ENCODE results near the gene CDK19. TPM values are rescaled to one million over a fixed set of nuclear protein-coding genes. Genes with fewer than 3 reads are reported as not detected.

CDK19 gene
- total and polyA plus RNA-seq, 2 of the 13 experiments (the other 11 are each of a cell fraction or from before 2014, with no cell fraction given): 13.4 to 27.0 TPM

DNA sequence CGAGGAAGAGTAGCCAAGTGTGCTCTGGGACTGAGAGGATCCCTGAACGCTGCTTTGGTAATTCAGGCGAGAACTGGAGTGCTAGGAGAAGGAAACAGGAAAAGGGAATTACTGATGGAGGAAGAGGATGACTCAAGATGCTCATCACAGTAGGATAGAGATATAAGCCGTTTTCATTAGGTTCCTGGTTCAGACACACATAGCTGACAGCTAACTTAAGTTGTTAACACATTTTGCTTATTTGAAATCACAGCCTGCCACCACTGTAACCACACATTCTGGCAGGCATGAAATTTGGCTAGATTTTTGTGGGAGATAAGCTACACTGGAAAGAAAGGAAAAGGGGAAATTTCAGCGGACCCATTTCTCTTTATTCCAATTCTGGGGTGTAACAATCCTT is 200.7 kb downstream of the CDK19 start:
- H4K20me1 ChIP-seq (ENCODE audit: insufficient read depth, low read length): no peaks in the 10 kb centered on the region
- no peak overlapping the region for H2AFZ ChIP-seq (ENCODE audit: low read length)
- 95% methylated on average over 5 of the region's 5 CpGs for WGBS (ENCODE audit: low lambda C conversion rate)
- no peak overlapping the region for H3K4me3 ChIP-seq (replicated peaks in 1 of 3; ENCODE audit: insufficient read depth in 1 of 3, low read depth in 2 of 3, low read length in 3 of 3)
- ATAC-seq: no peak
- BruUV-seq (replicated peaks): no TSS peak
- no peak for DNase-seq (ENCODE audit: low spot score)
- in situ Hi-C loops (cut with HindIII; ENCODE audit: extremely low pct_ligation_motif_present, low pct_unique_long_range_greater_than_20kb) (no loop called here), intact Hi-C loops (cut with micrococcal nuclease; ENCODE audit: unreplicated experiment) (no loop called here)
- H3K9ac ChIP-seq (ENCODE audit: insufficient read depth, low read depth, low read length): no peak overlapping the region
- peaks cover 7 to 51% of the 10 kb centered on the region in 2 experiments for H3K36me3 ChIP-seq (replicated peaks in 1 of 2; ENCODE audit: control insufficient read depth in 1 of 2, insufficient read depth in 2 of 2, low read length in 2 of 2)
- no peak overlapping the region for H3K27ac ChIP-seq (ENCODE audit: extremely low read length, insufficient read depth, low read length)
- H3K79me2 ChIP-seq (ENCODE audit: insufficient read depth, low read length): no peaks in the 10 kb centered on the region
- FAIRE-seq: no peak
- H3K4me1 ChIP-seq (ENCODE audit: insufficient read depth, low read length): peaks cover 14% of the 10 kb centered on the region
- ChIA-PET POLR2A (no interaction called here), CTCF (ENCODE audit: low intra/inter-chr PET ratio, low total read pairs) (no interaction called here)
- H3K4me2 ChIP-seq (ENCODE audit: low read depth, low read length): no peak overlapping the region
- H3K27me3 ChIP-seq (ENCODE audit: control insufficient read depth in 1 of 2, insufficient read depth in 2 of 2, low read length in 2 of 2): no peaks in the 10 kb centered on the region
- H3K9me3 ChIP-seq (ENCODE audit: low read length): no peaks in the 10 kb centered on the region
- no peak for TF ChIP-seq E2F5 (CRISPR knock-in tag; conservative IDR thresholded peaks at IDR 0.05)
- TF ChIP-seq FOXC1 (CRISPR knock-in tag; IDR thresholded peaks at IDR 0.05; ENCODE audit: borderline replicate concordance): no peak
- no peak for TF ChIP-seq GPBP1L1 (CRISPR knock-in tag; IDR thresholded peaks at IDR 0.05)
- no peak for TF ChIP-seq PAX8 (CRISPR knock-in tag; IDR thresholded peaks at IDR 0.05; ENCODE audit: borderline replicate concordance)
- no peak for TF ChIP-seq THAP8 (CRISPR knock-in tag; IDR thresholded peaks at IDR 0.05; ENCODE audit: borderline replicate concordance)
- no peak for TF ChIP-seq ZNF451 (CRISPR knock-in tag; IDR thresholded peaks at IDR 0.05)
- TF ChIP-seq ZFP36L1 (CRISPR knock-in tag; IDR thresholded peaks at IDR 0.05): no peak
- TF ChIP-seq, protein P1, sequence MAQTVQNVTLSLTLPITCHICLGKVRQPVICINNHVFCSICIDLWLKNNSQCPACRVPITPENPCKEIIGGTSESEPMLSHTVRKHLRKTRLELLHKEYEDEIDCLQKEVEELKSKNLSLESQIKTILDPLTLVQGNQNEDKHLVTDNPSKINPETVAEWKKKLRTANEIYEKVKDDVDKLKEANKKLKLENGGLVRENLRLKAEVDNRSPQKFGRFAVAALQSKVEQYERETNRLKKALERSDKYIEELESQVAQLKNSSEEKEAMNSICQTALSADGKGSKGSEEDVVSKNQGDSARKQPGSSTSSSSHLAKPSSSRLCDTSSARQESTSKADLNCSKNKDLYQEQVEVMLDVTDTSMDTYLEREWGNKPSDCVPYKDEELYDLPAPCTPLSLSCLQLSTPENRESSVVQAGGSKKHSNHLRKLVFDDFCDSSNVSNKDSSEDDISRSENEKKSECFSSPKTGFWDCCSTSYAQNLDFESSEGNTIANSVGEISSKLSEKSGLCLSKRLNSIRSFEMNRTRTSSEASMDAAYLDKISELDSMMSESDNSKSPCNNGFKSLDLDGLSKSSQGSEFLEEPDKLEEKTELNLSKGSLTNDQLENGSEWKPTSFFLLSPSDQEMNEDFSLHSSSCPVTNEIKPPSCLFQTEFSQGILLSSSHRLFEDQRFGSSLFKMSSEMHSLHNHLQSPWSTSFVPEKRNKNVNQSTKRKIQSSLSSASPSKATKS (CRISPR knock-in tag; IDR thresholded peaks at IDR 0.05): no peak
- no peak for TF ChIP-seq JDP2 (CRISPR knock-in tag; IDR thresholded peaks at IDR 0.05; ENCODE audit: borderline replicate concordance)
- no peak for TF ChIP-seq ZHX2 (IDR thresholded peaks at IDR 0.05; ENCODE audit: low read depth)
- no peak for TF ChIP-seq ZHX2 (CRISPR knock-in tag; IDR thresholded peaks at IDR 0.05; ENCODE audit: borderline replicate concordance)
- TF ChIP-seq, protein P2, sequence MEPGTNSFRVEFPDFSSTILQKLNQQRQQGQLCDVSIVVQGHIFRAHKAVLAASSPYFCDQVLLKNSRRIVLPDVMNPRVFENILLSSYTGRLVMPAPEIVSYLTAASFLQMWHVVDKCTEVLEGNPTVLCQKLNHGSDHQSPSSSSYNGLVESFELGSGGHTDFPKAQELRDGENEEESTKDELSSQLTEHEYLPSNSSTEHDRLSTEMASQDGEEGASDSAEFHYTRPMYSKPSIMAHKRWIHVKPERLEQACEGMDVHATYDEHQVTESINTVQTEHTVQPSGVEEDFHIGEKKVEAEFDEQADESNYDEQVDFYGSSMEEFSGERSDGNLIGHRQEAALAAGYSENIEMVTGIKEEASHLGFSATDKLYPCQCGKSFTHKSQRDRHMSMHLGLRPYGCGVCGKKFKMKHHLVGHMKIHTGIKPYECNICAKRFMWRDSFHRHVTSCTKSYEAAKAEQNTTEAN (CRISPR knock-in tag; conservative IDR thresholded peaks at IDR 0.05): no peak

Data from HepG2 (cell line).